Colonic mucosa (tissue), 4 donors: ENCODE measurements around the gene RAMP3. TPM values are rescaled to one million over a fixed set of nuclear protein-coding genes. Genes with fewer than 3 reads are reported as not detected.

Experiments used
- DNase-seq: peaks from one replicate; pipeline ENCODE4 v3.0.0-alpha.2; 2020
- H3K27ac ChIP-seq: fragments of 200-600 bp; one replicate; pipeline ENCODE4 v1.8.0; 2021
- H3K27me3 ChIP-seq: fragments of 200-600 bp; one replicate; pipeline ENCODE4 v1.8.0; 2021
- H3K36me3 ChIP-seq: fragments of 200-600 bp; one replicate; pipeline ENCODE4 v1.8.0; 2021
- H3K4me1 ChIP-seq: fragments of 200-600 bp; one replicate; pipeline ENCODE4 v1.8.0; 2021; ENCODE audit warnings: mild to moderate bottlenecking
- H3K4me3 ChIP-seq: fragments of 200-600 bp; one replicate; pipeline ENCODE4 v1.8.0; 2021
- H3K9ac ChIP-seq, 2 donors: one replicate each; pipeline ENCODE4 v1.7.0; 2013; ENCODE audit warnings: control low read depth in 2 of 2, low read depth in 2 of 2, low read length in 2 of 2
- H3K9me3 ChIP-seq: fragments of 200-600 bp; one replicate; pipeline ENCODE4 v1.8.0; 2021
- intact Hi-C: fragments of 100-400 bp; cut with DNase I; formaldehyde crosslinking; loops from one replicate; pipeline ENCODE4 v1.14.1; 2022
- total RNA-seq, 2 donors: library from RNA; stranded (reverse); fragmentation: NEBNext Ultra II Directional in 1 of 2; extraction: Animal tissue kit (Norgen Biotek cat#: 25700) in 1 of 2; gene quantifications; one replicate each; pipeline ENCODE4 v1.2.1, GENCODE V29; 2021
- TF ChIP-seq, protein P1 (sequence below): fragments of 200-600 bp; IDR thresholded peaks from one replicate; pipeline ENCODE4 v1.8.0; 2022; ENCODE audit warnings: antibody characterized with exemption, mild to moderate bottlenecking
- donor health status: healthy.
- donor health status: DM: no; HTN: no; CAD: no.
- donor health status: DM: no; HTN: no; CAD: no.

Gene RAMP3
- total RNA-seq, 2 donors from 2014 or later: 7.2 to 8.5 TPM

DNA sequence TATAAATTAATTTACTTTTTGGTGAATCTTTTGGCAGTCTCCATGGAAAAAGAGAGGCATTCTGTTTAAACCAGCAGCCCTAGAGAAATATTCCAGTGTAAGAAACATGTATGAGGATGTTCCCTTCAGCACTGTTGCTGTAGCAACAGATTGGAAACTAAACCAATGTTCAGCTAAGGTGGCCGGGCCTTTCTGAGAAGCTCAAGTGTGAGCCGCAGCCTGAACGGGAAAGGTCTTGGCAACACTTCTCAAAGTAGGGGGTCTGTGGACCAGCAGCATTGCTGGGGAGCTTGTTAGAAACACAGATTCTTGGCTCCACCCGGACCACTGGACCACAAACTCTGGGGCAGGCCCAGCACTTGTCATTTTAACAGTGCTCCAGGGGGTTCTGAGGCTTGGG, 36.2 kb downstream of the RAMP3 start:
- no peak for DNase-seq
- H3K9ac ChIP-seq: no peak overlapping the region
- TF ChIP-seq, protein P1, sequence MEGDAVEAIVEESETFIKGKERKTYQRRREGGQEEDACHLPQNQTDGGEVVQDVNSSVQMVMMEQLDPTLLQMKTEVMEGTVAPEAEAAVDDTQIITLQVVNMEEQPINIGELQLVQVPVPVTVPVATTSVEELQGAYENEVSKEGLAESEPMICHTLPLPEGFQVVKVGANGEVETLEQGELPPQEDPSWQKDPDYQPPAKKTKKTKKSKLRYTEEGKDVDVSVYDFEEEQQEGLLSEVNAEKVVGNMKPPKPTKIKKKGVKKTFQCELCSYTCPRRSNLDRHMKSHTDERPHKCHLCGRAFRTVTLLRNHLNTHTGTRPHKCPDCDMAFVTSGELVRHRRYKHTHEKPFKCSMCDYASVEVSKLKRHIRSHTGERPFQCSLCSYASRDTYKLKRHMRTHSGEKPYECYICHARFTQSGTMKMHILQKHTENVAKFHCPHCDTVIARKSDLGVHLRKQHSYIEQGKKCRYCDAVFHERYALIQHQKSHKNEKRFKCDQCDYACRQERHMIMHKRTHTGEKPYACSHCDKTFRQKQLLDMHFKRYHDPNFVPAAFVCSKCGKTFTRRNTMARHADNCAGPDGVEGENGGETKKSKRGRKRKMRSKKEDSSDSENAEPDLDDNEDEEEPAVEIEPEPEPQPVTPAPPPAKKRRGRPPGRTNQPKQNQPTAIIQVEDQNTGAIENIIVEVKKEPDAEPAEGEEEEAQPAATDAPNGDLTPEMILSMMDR: no peak
- intact Hi-C loops: no loop called here
- no peak overlapping the region for H3K27ac ChIP-seq
- no peaks in the 10 kb centered on the region for H3K4me1 ChIP-seq
- no peaks in the 10 kb centered on the region for H3K9me3 ChIP-seq
- H3K27me3 ChIP-seq: no peaks in the 10 kb centered on the region
- no peak overlapping the region for H3K4me3 ChIP-seq
- no peaks in the 10 kb centered on the region for H3K36me3 ChIP-seq

DNA sequence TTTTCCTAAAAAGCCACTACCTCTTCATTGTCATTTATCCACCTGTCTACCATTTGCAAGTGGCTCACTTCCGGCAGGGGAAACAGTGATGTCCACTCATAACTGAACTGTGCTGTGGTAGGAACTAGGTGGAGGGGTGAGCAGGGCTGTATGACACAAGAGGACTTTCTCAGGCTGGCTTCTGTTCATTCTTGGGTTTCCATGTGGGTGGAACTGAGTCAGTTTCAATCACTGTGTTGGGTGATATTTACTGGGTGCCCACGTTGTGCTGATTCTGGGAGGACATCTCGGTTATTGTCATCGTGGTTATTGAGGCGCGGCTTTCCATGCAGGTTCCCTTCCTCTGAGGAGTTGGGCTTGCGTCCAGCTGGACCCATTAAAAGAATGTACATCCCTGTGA, 38.8 kb downstream of the RAMP3 start:
- no peaks in the 10 kb centered on the region for H3K27me3 ChIP-seq
- no peak overlapping the region for H3K4me3 ChIP-seq
- no peaks in the 10 kb centered on the region for H3K4me1 ChIP-seq
- no peaks in the 10 kb centered on the region for H3K36me3 ChIP-seq
- no peak for DNase-seq
- no peaks in the 10 kb centered on the region for H3K9me3 ChIP-seq
- H3K27ac ChIP-seq: no peak overlapping the region
- TF ChIP-seq, protein P1: no peak
- H3K9ac ChIP-seq: no peak overlapping the region
- intact Hi-C loops: no loop called here

DNA sequence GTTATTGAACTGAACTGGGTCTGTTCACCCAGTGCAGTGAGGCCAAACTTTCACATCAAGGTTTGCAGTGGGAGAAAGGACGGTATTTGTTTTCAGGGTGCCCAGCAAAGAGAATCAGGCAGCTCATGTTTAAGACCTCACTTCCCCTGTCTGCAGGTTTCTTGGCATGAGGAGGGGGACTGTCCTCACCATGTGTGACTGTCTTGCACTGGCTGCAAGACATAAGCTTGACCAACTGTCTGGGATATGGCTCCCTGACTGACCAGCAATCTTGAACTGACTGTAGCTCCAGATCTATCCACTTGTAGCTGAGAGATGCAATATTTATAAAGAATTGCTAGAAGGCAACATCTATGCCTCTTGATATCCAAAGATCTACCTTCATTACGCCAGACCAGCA, 39.9 kb downstream of the RAMP3 start:
- Histone ChIP-seq H3K4me3 (no peak overlapping the region), H3K27me3 (no peaks in the 10 kb centered on the region), H3K36me3 (no peaks in the 10 kb centered on the region), H3K9ac (no peak overlapping the region), H3K27ac (no peak overlapping the region), H3K4me1 (no peaks in the 10 kb centered on the region), H3K9me3 (no peaks in the 10 kb centered on the region)
- TF ChIP-seq, protein P1: no peak
- no peak for DNase-seq
- intact Hi-C loops: no loop called here

DNA sequence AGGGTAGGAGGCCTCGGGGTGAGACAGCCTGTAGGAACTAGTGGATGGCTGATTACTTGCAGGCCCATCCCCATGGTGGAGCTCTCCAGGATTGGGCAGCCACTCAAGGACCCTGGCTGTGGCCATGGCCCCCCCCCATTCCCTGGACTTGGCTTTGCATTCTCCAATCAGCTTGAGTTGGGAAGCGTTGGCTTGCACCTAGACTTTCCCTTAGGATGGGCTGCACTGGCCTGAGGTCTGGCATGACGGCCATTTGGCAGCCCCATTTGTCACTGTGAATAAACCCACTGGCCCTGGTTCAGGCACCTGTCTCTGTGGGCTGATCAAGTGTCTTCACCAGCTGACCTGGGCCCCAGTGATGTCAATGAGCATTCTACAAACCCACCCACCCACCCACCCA, 41.4 kb downstream of the RAMP3 start:
- Histone ChIP-seq H3K4me1 (no peaks in the 10 kb centered on the region), H3K27me3 (no peaks in the 10 kb centered on the region), H3K36me3 (no peaks in the 10 kb centered on the region), H3K4me3 (no peak overlapping the region), H3K9ac (no peak overlapping the region), H3K27ac (no peak overlapping the region), H3K9me3 (no peaks in the 10 kb centered on the region)
- intact Hi-C loops: no loop called here
- DNase-seq: no peak
- TF ChIP-seq, protein P1: no peak

DNA sequence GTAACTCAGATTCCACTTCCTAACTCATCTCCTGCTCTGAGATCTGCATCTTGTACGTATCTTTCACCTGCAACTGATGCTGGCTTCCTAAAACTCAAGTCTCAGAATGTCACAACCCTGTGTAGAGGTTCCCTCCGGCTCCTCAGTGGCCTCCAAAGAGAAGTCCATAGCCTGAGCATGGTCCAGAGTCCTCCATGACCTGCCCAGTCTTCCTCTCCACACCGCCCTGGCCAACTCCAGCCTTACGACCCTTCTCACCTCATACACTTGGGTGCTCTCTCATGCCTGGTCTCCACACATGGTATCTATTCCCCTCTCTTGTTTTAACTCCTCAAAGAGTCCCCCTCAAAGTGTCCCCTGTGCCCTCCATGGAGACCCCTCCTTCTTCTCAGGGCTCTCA, 41.9 kb downstream of the RAMP3 start:
- intact Hi-C loops: no loop called here
- DNase-seq: no peak
- Histone ChIP-seq H3K36me3 (no peaks in the 10 kb centered on the region), H3K27me3 (no peaks in the 10 kb centered on the region), H3K4me1 (no peaks in the 10 kb centered on the region), H3K27ac (no peak overlapping the region), H3K9me3 (no peaks in the 10 kb centered on the region), H3K4me3 (no peak overlapping the region), H3K9ac (no peak overlapping the region)
- TF ChIP-seq, protein P1: no peak

DNA sequence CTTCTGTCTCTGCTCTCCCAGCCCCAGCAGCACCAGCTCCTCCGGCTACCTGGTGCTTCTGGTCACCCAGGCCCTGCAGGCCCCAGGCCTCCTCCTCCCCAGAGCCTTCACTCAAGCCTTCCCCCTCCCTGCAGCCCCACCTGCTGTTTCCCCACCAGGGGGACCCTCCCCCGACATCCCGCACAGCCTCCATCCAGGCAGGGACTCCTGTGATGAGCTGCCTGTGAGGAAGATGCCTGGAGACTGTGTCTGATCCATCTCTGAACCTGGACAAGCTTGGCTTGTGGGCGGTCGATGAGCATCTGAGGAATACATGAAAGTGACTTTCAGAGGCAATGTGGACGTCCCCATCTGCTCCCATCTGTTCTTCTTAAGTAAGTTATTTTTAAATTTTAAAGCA, 45.0 kb downstream of the RAMP3 start:
- intact Hi-C loops: no loop called here
- Histone ChIP-seq H3K9ac (no peak overlapping the region), H3K27ac (no peak overlapping the region), H3K4me1 (no peaks in the 10 kb centered on the region), H3K4me3 (no peak overlapping the region), H3K9me3 (no peaks in the 10 kb centered on the region), H3K36me3 (no peaks in the 10 kb centered on the region), H3K27me3 (no peaks in the 10 kb centered on the region)
- TF ChIP-seq, protein P1: no peak
- no peak for DNase-seq
